Uterus (tissue), 2 donors: ENCODE results near the gene PLCL1.

Source experiments
- POLR2A ChIP-seq, 2 donors: fragments of 450-650 bp; IDR thresholded peaks; one replicate each; pipeline ENCODE4 v1.6.1; 2016; ENCODE audit warnings: antibody characterized with exemption in 2 of 2, mild to moderate bottlenecking in 1 of 2, moderate library complexity in 1 of 2
- TF ChIP-seq, protein P1 (sequence below), 4 experiments: fragments of 200-600 bp in 2 of 4; fragments of 450-650 bp in 2 of 4; sonication (generic) in 2 of 4; IDR thresholded peaks; one replicate each; pipeline ENCODE4 v1.5.1; 2016 to 2019; ENCODE audit warnings: antibody characterized with exemption in 4 of 4, mild to moderate bottlenecking in 2 of 4, moderate library complexity in 1 of 4

GRCh38 chr2:197952540-197953202 lies 148.3 kb downstream of the PLCL1 start:
- TF ChIP-seq, protein P1, sequence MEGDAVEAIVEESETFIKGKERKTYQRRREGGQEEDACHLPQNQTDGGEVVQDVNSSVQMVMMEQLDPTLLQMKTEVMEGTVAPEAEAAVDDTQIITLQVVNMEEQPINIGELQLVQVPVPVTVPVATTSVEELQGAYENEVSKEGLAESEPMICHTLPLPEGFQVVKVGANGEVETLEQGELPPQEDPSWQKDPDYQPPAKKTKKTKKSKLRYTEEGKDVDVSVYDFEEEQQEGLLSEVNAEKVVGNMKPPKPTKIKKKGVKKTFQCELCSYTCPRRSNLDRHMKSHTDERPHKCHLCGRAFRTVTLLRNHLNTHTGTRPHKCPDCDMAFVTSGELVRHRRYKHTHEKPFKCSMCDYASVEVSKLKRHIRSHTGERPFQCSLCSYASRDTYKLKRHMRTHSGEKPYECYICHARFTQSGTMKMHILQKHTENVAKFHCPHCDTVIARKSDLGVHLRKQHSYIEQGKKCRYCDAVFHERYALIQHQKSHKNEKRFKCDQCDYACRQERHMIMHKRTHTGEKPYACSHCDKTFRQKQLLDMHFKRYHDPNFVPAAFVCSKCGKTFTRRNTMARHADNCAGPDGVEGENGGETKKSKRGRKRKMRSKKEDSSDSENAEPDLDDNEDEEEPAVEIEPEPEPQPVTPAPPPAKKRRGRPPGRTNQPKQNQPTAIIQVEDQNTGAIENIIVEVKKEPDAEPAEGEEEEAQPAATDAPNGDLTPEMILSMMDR (IDR thresholded peaks at IDR 0.05) = no peak
- TF ChIP-seq POLR2A (IDR thresholded peaks at IDR 0.05) = no peak
